Natural killer cell (primary cell): ENCODE data around the gene TSPO2. TPM values are rescaled to one million over a fixed set of nuclear protein-coding genes. Genes with fewer than 3 reads are reported as not detected.

ENCODE experiments used
- ATAC-seq, 3 donors: fragments of 150-1000 bp in 2 of 3; fragments of 200-7000 bp in 1 of 3; cut with Tn5 transposase; 1 replicate in 1 of 3; 2 replicates in 2 of 3; pipeline ENCODE4 v1.10.0; 2021; ENCODE audit warnings: mild to moderate bottlenecking in 2 of 3, moderate library complexity in 2 of 3
- DNase-seq, 2 donors: peaks; one replicate each; pipeline versions ENCODE4 v3.0.0 to v3.0.0-alpha.2; 2013 to 2021; ENCODE audit warnings: mixed read lengths in 1 of 2
- H3K27ac ChIP-seq: one replicate; pipeline ENCODE4 v1.5.1; 2013; ENCODE audit warnings: mild to moderate bottlenecking, low read length
- H3K27me3 ChIP-seq: one replicate; pipeline ENCODE4 v1.6.1; 2013; ENCODE audit warnings: low read length; ENCODE audit not compliant: control insufficient read depth, insufficient read depth
- H3K36me3 ChIP-seq: one replicate; pipeline ENCODE4 v1.6.1; 2013; ENCODE audit warnings: low read length; ENCODE audit not compliant: control insufficient read depth, insufficient read depth
- H3K4me1 ChIP-seq: one replicate; pipeline ENCODE4 v1.6.1; 2013; ENCODE audit warnings: low read length; ENCODE audit not compliant: control insufficient read depth, insufficient read depth
- H3K4me3 ChIP-seq: one replicate; pipeline ENCODE4 v1.5.1; 2013; ENCODE audit warnings: low read length
- H3K9me3 ChIP-seq: one replicate; pipeline ENCODE4 v1.6.1; 2013; ENCODE audit warnings: low read length; ENCODE audit not compliant: control insufficient read depth, insufficient read depth
- H3K27ac Mint-ChIP-seq, 2 donors: one replicate each; pipeline ENCODE4 v1.8.0; 2022; ENCODE audit warnings: mild to moderate bottlenecking in 2 of 2, mixed read lengths in 2 of 2, moderate library complexity in 1 of 2
- H3K27me3 Mint-ChIP-seq, 2 donors: one replicate each; pipeline ENCODE4 v1.8.0; 2022; ENCODE audit warnings: low read depth in 2 of 2, mixed read lengths in 2 of 2
- H3K36me3 Mint-ChIP-seq: one replicate; pipeline ENCODE4 v1.8.0; 2022; ENCODE audit warnings: mixed read lengths
- H3K4me1 Mint-ChIP-seq, 2 donors: one replicate each; pipeline ENCODE4 v1.8.0; 2022; ENCODE audit warnings: mixed read lengths in 2 of 2
- H3K4me3 Mint-ChIP-seq: one replicate; pipeline ENCODE4 v1.8.0; 2022; ENCODE audit warnings: mild to moderate bottlenecking, moderate library complexity, mixed read lengths
- H3K9me3 Mint-ChIP-seq, 2 donors: one replicate each; pipeline ENCODE4 v1.8.0; 2022; ENCODE audit warnings: mixed read lengths in 2 of 2
- WGBS: methylation state at CpG from one replicate; pipeline ENCODE4 v1.1.7; 2013; ENCODE audit warnings: missing lambda C conversion rate; ENCODE audit not compliant: insufficient coverage; 5-methylcytosine and 5-hydroxymethylcytosine counted together
- intact Hi-C: fragments of 100-400 bp; cut with micrococcal nuclease; formaldehyde crosslinking; loops from one replicate; pipeline ENCODE4 v1.14.2; 2022
- total RNA-seq, 4 donors: library from RNA; stranded (reverse); fragments of 120-200 nt in 1 of 4; gene quantifications; one replicate each; pipeline versions ENCODE4 v1.2.3 to v1.2.4, GENCODE V29; 2013 to 2022
- TF ChIP-seq, protein P1 (sequence below): fragments of 200-600 bp; IDR thresholded peaks from one replicate; pipeline ENCODE4 v1.8.0; 2022; ENCODE audit warnings: antibody characterized with exemption

TSPO2 gene
- total RNA-seq, 3 donors from 2014 or later (not counting 1 experiment from before 2014, with no cell fraction given): not detected

DNA sequence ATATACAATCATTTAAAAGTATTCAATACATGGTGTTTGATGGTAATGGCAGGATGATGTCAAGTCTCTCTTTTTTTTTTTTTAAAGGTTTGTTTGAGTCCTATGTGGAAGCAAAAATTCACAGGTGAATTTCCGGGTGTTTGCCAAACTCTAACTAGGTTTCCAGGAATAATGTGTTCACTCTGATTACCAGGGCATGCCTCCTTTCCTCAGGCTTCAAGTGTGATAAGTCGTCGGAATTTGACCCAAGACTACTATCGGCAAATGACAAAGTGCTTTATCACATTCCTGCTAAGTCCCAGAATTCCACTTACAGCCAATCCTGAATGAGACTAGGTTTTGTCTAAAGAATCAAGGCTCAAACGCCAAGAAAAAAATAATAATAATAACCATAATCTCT, 22.6 kb downstream of the TSPO2 start:
- 95% methylated on average over 4 of the region's 5 CpGs for WGBS
- Mint-ChIP-seq H3K4me1 (peaks cover 8 to 12% of the 10 kb centered on the region in 2 donors), H3K9me3 (no peaks in the 10 kb centered on the region), H3K36me3 (peaks cover 8% of the 10 kb centered on the region), H3K4me3 (no peak overlapping the region), H3K27me3 (no peaks in the 10 kb centered on the region), H3K27ac (no peak overlapping the region)
- H3K9me3 ChIP-seq: no peaks in the 10 kb centered on the region
- H3K4me3 ChIP-seq: no peak overlapping the region
- TF ChIP-seq, protein P1, sequence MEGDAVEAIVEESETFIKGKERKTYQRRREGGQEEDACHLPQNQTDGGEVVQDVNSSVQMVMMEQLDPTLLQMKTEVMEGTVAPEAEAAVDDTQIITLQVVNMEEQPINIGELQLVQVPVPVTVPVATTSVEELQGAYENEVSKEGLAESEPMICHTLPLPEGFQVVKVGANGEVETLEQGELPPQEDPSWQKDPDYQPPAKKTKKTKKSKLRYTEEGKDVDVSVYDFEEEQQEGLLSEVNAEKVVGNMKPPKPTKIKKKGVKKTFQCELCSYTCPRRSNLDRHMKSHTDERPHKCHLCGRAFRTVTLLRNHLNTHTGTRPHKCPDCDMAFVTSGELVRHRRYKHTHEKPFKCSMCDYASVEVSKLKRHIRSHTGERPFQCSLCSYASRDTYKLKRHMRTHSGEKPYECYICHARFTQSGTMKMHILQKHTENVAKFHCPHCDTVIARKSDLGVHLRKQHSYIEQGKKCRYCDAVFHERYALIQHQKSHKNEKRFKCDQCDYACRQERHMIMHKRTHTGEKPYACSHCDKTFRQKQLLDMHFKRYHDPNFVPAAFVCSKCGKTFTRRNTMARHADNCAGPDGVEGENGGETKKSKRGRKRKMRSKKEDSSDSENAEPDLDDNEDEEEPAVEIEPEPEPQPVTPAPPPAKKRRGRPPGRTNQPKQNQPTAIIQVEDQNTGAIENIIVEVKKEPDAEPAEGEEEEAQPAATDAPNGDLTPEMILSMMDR: no peak
- DNase-seq (no peak), ATAC-seq (no peak)
- peaks cover 58% of the 10 kb centered on the region for H3K36me3 ChIP-seq
- H3K4me1 ChIP-seq: no peaks in the 10 kb centered on the region
- H3K27ac ChIP-seq: no peak overlapping the region
- no peaks in the 10 kb centered on the region for H3K27me3 ChIP-seq
- intact Hi-C loops: loop anchor here (5.0 kb wide), 1 partner anchor 38 kb away; no protein-coding TSS in a partner anchor

DNA sequence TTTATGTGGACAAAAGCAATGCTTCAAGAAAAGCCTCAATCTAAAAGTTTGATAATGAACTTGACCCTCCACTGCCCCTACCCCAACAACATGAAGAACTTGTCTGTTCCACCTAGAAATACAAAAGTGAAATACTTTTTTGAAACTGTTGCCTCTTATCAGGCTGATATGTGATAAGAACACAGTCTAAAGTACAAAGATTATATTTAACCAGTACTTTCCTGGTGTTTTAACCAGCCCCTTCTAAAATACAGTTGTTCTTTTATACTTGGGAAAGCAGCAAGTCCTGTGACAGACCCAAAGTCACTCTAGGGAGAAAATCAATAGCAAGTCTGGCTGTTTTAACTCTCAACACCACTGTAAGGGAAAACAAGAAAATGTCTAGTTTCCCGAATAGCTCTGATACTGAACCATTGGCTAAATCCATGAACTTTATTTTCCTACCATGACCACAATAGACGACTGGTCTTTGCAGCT, 23.3 kb downstream of the TSPO2 start:
- Mint-ChIP-seq H3K4me3 (no peak overlapping the region), H3K27me3 (no peaks in the 10 kb centered on the region), H3K36me3 (peaks cover 8% of the 10 kb centered on the region), H3K27ac (no peak overlapping the region), H3K4me1 (peaks cover 12 to 16% of the 10 kb centered on the region in 2 donors), H3K9me3 (no peaks in the 10 kb centered on the region)
- 100% methylated on average over 2 of the region's 2 CpGs for whole genome bisulfite sequencing
- Histone ChIP-seq H3K36me3 (peaks cover 60% of the 10 kb centered on the region), H3K27me3 (no peaks in the 10 kb centered on the region), H3K9me3 (no peaks in the 10 kb centered on the region), H3K4me3 (no peak overlapping the region), H3K4me1 (no peaks in the 10 kb centered on the region), H3K27ac (no peak overlapping the region)
- TF ChIP-seq, protein P1: no peak
- intact Hi-C loops: loop anchor here (5.0 kb wide), 1 partner anchor 38 kb away; no protein-coding TSS in a partner anchor
- ATAC-seq (no peak), DNase-seq (no peak)

DNA sequence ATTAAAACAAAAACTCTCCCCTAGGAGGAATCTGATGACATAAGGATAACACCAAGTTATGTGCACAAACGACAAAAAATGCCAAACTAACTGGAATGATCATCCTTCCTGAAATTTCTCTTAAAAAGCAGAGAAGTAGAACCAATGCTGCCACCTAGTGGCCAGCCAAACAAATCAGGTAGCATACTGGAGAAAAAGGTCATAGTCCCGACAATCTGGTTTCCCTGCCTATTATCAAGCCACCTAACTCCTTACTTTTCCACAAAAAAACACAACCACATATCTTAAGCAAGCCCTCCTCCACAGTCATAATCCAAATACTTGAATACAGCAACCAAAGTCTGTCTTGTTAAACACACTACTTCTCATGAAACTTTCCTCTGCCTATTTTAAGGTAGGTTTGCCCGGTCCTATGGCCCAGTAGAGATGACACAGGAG, 24.6 kb downstream of the TSPO2 start:
- no peak overlapping the region for H3K27ac ChIP-seq
- DNase-seq: peak; percentile 59 to 88
- intact Hi-C loops: loop anchor here (1.0 to 5.0 kb wide), 2 partner anchors 40 to 61 kb away; no protein-coding TSS in a partner anchor
- Mint-ChIP-seq H3K4me3 (no peak overlapping the region), H3K4me1 (peaks cover 24 to 27% of the 10 kb centered on the region in 2 donors), H3K27me3 (no peaks in the 10 kb centered on the region), H3K27ac (peak overlapping the region; percentile 10 to 64), H3K36me3 (peaks cover 8% of the 10 kb centered on the region), H3K9me3 (no peaks in the 10 kb centered on the region)
- WGBS: 36% methylated on average over 3 of the region's 3 CpGs
- H3K36me3 ChIP-seq: peaks cover 54% of the 10 kb centered on the region
- peaks cover 5% of the 10 kb centered on the region for H3K4me1 ChIP-seq
- ATAC-seq: peak in 1 of 3 donors; percentile 18
- TF ChIP-seq, protein P1: peak; percentile 97
- no peak overlapping the region for H3K4me3 ChIP-seq
- H3K27me3 ChIP-seq: no peaks in the 10 kb centered on the region
- no peaks in the 10 kb centered on the region for H3K9me3 ChIP-seq

DNA sequence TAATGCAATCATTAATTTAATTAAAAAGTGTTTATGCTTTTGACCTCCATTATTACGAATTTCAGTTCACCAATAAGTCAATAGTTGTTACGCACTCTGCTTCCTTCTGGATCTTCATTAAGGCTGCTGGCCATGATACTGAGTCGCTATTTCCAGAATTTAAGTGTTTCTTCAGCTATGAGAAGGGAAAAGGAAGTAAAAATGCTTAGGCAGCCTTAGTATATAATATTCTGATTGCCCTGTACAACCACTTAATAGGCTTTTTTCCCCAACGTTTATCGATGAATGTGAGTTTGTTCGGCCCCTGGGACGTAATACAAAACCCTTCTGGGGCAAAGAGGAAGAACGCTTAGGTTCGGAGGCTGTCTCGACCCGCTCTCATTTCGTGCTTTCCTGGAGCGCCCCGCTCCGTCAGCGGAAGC, 29.2 kb downstream of the TSPO2 start:
- H3K4me3 Mint-ChIP-seq: peak overlapping the region; percentile 92
- Histone ChIP-seq H3K27me3 (no peaks in the 10 kb centered on the region), H3K4me1 (peaks cover 9% of the 10 kb centered on the region), H3K4me3 (peak overlapping the region; percentile 99), H3K27ac (peak overlapping the region; percentile 99), H3K9me3 (no peaks in the 10 kb centered on the region), H3K36me3 (peaks cover 24% of the 10 kb centered on the region)
- H3K27ac Mint-ChIP-seq: peak overlapping the region; percentile 94 to 98
- under 1% methylated on average over 16 of the region's 16 CpGs for WGBS
- no peak for DNase-seq
- peaks cover 7% of the 10 kb centered on the region for H3K36me3 Mint-ChIP-seq
- peaks cover 52 to 57% of the 10 kb centered on the region in 2 donors for H3K4me1 Mint-ChIP-seq
- intact Hi-C loops: loop anchor here (5.0 kb wide), 1 partner anchor 261 kb away; no protein-coding TSS in a partner anchor
- H3K27me3 Mint-ChIP-seq: no peaks in the 10 kb centered on the region
- no peak for ATAC-seq
- no peaks in the 10 kb centered on the region for H3K9me3 Mint-ChIP-seq
- TF ChIP-seq, protein P1: no peak
